Raji (cell line): ENCODE data around the gene GABPA.

Source experiments
- POLR2A ChIP-seq: IDR thresholded peaks from 2 replicates; pipeline ENCODE4 v1.6.1; 2011; ENCODE audit warnings: low read depth, low read length, control low read depth; ENCODE audit not compliant: insufficient read depth

Gene GABPA

GRCh38 chr21:25733859-25734653 is 716 bp upstream of the GABPA start:
- TF ChIP-seq POLR2A: no peak

- TF ChIP-seq POLR2A: peak; percentile 93
Observed at GRCh38 chr21:25734654-25734903, 193 bp upstream of the GABPA start.

- TF ChIP-seq POLR2A: no peak
Observed at GRCh38 chr21:25735646-25736597, 1.1 kb downstream of the GABPA start.

- TF ChIP-seq POLR2A: no peak
Observed at GRCh38 chr21:25737421-25737820, 2.6 kb downstream of the GABPA start.

- no peak for TF ChIP-seq POLR2A
Observed at GRCh38 chr21:25742900-25743299, 8.1 kb downstream of the GABPA start.

GRCh38 chr21:25744854-25745253 is 10.1 kb downstream of the GABPA start:
- no peak for TF ChIP-seq POLR2A

- TF ChIP-seq POLR2A: no peak
Observed at GRCh38 chr21:25750085-25750484, 15.3 kb downstream of the GABPA start.

- TF ChIP-seq POLR2A: no peak
Observed at GRCh38 chr21:25752416-25752815, 17.6 kb downstream of the GABPA start.

GRCh38 chr21:25756190-25756932 is 21.6 kb downstream of the GABPA start:
- no peak for TF ChIP-seq POLR2A

- no peak for TF ChIP-seq POLR2A
Observed at GRCh38 chr21:25757531-25757930, 22.8 kb downstream of the GABPA start.

GRCh38 chr21:25759573-25759972 is 24.8 kb downstream of the GABPA start:
- no peak for TF ChIP-seq POLR2A

- no peak for TF ChIP-seq POLR2A
Observed at GRCh38 chr21:25760061-25760460, 25.3 kb downstream of the GABPA start.

- no peak for TF ChIP-seq POLR2A
Observed at GRCh38 chr21:25760677-25761076, 25.9 kb downstream of the GABPA start.

- no peak for TF ChIP-seq POLR2A
Observed at GRCh38 chr21:25764065-25764464, 29.3 kb downstream of the GABPA start.

GRCh38 chr21:25767921-25768320 is 33.1 kb downstream of the GABPA start:
- TF ChIP-seq POLR2A: no peak
